Naive thymus-derived CD8-positive, alpha-beta T cell (primary cell): ENCODE results near the gene RNF111. TPM values are rescaled to one million over a fixed set of nuclear protein-coding genes. Genes with fewer than 3 reads are reported as not detected.

Source experiments
- polyA plus RNA-seq, 3 donors: library from polyadenylated mRNA; unstranded; fragments of 300-500 nt; fragmentation: Illumina TruSeq; gene quantifications; one replicate each; pipeline ENCODE4 v1.2.3, GENCODE V29; 2021
- total RNA-seq, 8 experiments: library from RNA in 2 of 8; stranded (reverse) in 2 of 8; gene quantifications; one replicate each; pipeline ENCODE4 v1.2.3 and lab custom pipeline; 2021 to 2026

The RNF111 gene
- total and polyA plus RNA-seq, 5 experiments from 2014 or later: 12.1 to 58.2 (median 14.3) TPM

Other genes with a start within 250 kb of the RNF111 start
- 100 to 1,000 TPM; 136 to 150 TPM for gene ADAM10, start 238.0 kb upstream of the RNF111 start, total RNA-seq
- 100 to 1,000 TPM in 1 of 3 donors, 10 to 100 TPM in 2; 96.4 to 108 (median 98.8) TPM for gene ADAM10, start 238.0 kb upstream of the RNF111 start, polyA plus RNA-seq
- gene MINDY2, start 216.4 kb upstream of the RNF111 start, total RNA-seq: 10 to 100 TPM; 11.1 to 11.5 TPM
- 1 to 10 TPM; 8.5 to 9.5 (median 9.4) TPM for gene MINDY2, start 216.4 kb upstream of the RNF111 start, polyA plus RNA-seq
- 100 to 1,000 TPM; 163 to 170 TPM for gene SLTM, start 54.0 kb upstream of the RNF111 start, total RNA-seq
- 10 to 100 TPM; 52.1 to 65.8 (median 58.8) TPM for gene SLTM, start 54.0 kb upstream of the RNF111 start, polyA plus RNA-seq
- gene CCNB2, start 117.5 kb downstream of the RNF111 start, total RNA-seq: under 1 TPM; 0.52 to 0.80 TPM
- gene CCNB2, start 117.5 kb downstream of the RNF111 start, polyA plus RNA-seq: under 1 TPM in 1 of 3 donors, not detected in 2; 0.34 TPM
- not detected for gene LDHAL6B, start 219.2 kb downstream of the RNF111 start, total RNA-seq
- not detected for gene LDHAL6B, start 219.2 kb downstream of the RNF111 start, polyA plus RNA-seq